GM12892 (cell line): ENCODE data around the gene SLC44A1.

Experiments
- DNase-seq: peaks from one replicate; pipeline ENCODE4 v3.0.0; 2011; ENCODE audit not compliant: insufficient read length
- FAIRE-seq: peaks from 2 replicates; lab custom pipeline; 2011; peaks lifted over from hg19 to GRCh38; lab: Jason Lieb, UNC
- POLR2A ChIP-seq: IDR thresholded peaks from 2 replicates; pipeline ENCODE4 v1.6.1; 2011; ENCODE audit warnings: low read depth, low read length, control low read depth
- POLR2AphosphoS5 ChIP-seq: IDR thresholded peaks from 2 replicates; pipeline ENCODE4 v1.6.1; 2011; ENCODE audit warnings: low read depth, low read length, control low read depth
- TAF1 ChIP-seq: IDR thresholded peaks from 2 replicates; pipeline ENCODE4 v1.6.1; 2011; ENCODE audit warnings: low read depth, mild to moderate bottlenecking, control low read depth, low read length, borderline replicate concordance

The SLC44A1 gene

GRCh38 chr9:105332471-105332870, 88.0 kb downstream of the SLC44A1 start:
- FAIRE-seq (no peak), DNase-seq (no peak)

DNA sequence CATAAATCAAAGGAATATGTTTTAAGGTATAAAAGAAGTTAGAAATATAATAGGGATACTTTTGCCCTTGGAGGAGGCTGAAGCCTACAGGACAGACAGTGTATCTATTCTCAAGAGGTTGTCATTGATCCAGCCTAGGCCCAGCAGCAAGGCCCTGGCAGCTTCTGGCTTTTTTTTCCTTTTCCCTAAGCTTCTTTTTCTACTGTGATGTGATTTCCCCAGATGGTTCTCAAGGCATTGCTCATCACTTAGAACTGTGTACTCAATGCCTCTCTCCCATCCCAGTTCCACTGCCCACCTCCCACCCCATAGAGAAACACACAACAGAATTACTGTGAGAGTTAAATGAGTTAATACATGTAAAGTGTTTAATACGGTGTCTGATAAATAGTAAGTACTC, 88.6 kb downstream of the SLC44A1 start:
- TF ChIP-seq POLR2AphosphoS5 (no peak), POLR2A (no peak), TAF1 (no peak)
- no peak for FAIRE-seq
- no peak for DNase-seq

More at GRCh38 chr9:105332471-105332870, 88.0 kb downstream of the SLC44A1 start:
- no peak for TF ChIP-seq POLR2AphosphoS5
- no peak for TF ChIP-seq TAF1
- no peak for TF ChIP-seq POLR2A

GRCh38 chr9:105333811-105334210, 89.4 kb downstream of the SLC44A1 start:
- DNase-seq (no peak), FAIRE-seq (no peak)
- TF ChIP-seq POLR2AphosphoS5, result no peak
- TF ChIP-seq POLR2A, result no peak
- no peak for TF ChIP-seq TAF1

GRCh38 chr9:105338308-105338707, 93.9 kb downstream of the SLC44A1 start:
- TF ChIP-seq POLR2A, result no peak
- TF ChIP-seq TAF1, result no peak
- TF ChIP-seq POLR2AphosphoS5, result no peak
- FAIRE-seq (no peak), DNase-seq (no peak)

GRCh38 chr9:105339849-105340248, 95.4 kb downstream of the SLC44A1 start:
- no peak for TF ChIP-seq TAF1
- TF ChIP-seq POLR2AphosphoS5, result no peak
- TF ChIP-seq POLR2A, result no peak
- no peak for FAIRE-seq
- no peak for DNase-seq

DNA sequence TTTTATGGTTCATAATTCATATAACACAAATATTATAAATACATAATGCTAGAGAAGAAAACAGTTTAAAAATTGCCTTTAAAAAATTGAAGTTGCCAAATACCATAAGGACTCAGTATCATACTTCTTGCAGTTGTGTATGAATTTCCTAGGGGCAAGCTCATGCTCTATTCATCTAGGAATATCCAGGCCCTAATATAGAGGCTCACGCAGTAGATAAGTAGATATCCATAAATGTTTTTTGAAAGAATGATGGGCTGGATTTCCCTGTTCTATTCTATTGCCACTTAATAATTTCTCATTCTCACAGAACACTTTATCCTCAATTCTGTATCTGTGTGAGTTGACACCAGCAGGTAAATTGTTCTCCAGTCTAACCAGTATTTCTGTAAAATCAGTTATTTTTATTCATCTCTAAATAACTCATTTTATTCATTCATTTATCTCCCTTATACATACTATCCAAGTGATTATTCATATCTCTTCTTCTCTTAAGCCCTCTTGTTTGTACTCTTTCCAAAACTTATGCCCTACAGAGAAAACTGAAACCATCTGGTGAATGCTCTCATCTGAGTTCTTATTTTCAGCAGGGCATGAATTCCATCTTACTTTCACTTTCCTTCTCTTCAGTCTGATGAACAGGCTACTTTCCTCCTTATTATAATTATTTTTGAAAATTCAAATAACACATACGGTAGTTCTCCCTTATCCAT, 97.1 kb downstream of the SLC44A1 start:
- DNase-seq (no peak), FAIRE-seq (no peak)
- TF ChIP-seq POLR2AphosphoS5 (no peak), TAF1 (no peak)

DNA sequence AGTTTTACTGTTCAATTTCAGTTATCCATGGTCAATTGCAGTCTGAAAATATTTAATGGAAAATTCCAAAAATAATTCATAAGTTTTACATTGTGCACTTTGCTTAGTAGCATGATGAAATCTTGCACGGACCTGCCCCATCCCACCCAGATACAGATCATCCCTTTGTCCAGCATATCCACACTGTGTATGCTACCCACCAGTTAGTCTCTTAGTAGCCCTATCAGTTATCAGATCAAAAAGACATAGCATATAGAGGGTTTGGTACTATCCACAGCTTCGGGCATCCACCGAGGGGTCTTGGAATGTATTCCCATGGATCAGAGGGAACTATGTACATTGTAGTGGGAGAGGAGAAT, 97.7 kb downstream of the SLC44A1 start:
- TF ChIP-seq POLR2A (no peak), TAF1 (no peak)
- FAIRE-seq (no peak), DNase-seq (no peak)

- TF ChIP-seq POLR2A, result no peak
- no peak for TF ChIP-seq POLR2AphosphoS5
- TF ChIP-seq TAF1, result no peak
- no peak for FAIRE-seq
Observed at GRCh38 chr9:105344283-105344682, 99.8 kb downstream of the SLC44A1 start.

DNA sequence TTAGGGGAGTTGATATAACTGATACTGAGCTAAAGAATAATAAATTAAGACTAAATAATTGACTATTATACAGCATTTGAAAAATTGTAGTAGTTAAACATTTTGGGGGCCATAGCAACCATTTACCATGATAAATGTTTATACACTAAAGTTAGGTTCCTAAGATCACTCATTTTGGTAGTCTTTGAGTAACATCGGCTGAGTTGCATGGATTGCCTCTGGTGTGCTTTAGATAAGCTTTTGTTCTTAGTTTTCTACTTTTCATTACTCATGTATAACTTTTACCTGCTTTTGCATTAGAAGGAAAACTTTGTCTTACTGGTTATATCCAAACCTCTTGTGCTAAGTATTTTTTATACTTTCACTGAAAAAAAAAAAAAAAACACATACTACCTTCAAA, 101.2 kb downstream of the SLC44A1 start:
- DNase-seq, result no peak
- FAIRE-seq, result no peak
- TF ChIP-seq POLR2A, result no peak
- no peak for TF ChIP-seq TAF1
- TF ChIP-seq POLR2AphosphoS5, result no peak

More at GRCh38 chr9:105344283-105344682, 99.8 kb downstream of the SLC44A1 start:
- DNase-seq, result no peak

- DNase-seq, result no peak
Observed at GRCh38 chr9:105346273-105346672, 101.8 kb downstream of the SLC44A1 start.

GRCh38 chr9:105354448-105354847, 110.0 kb downstream of the SLC44A1 start:
- FAIRE-seq, result no peak
- TF ChIP-seq POLR2A (no peak), POLR2AphosphoS5 (no peak), TAF1 (no peak)
- DNase-seq, result no peak

More at GRCh38 chr9:105346273-105346672, 101.8 kb downstream of the SLC44A1 start:
- no peak for TF ChIP-seq POLR2AphosphoS5
- TF ChIP-seq TAF1, result no peak
- no peak for TF ChIP-seq POLR2A
- FAIRE-seq, result no peak

DNA sequence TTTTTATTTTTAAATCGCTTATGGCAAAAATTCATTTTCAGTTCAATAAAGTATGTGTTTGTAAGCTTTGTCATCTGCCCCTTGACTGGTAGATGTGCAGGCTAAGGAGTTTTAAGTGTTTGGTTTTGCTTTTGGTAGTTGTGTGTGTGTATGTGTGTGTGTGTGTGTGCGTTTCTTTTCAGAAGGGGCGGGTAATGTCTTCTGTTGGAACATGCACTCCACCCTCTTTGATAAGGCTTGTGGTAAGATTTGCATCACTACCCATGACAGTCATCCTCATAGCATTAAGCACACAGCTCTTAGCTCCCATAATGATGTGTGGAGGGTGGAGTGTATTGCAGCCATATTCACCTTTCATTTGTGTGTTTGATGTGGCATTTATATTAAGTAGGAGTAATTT, 111.3 kb downstream of the SLC44A1 start:
- DNase-seq (no peak), FAIRE-seq (peak; percentile 76)
- TF ChIP-seq TAF1 (no peak), POLR2A (no peak), POLR2AphosphoS5 (no peak)

GRCh38 chr9:105357937-105358336, 113.5 kb downstream of the SLC44A1 start:
- FAIRE-seq, result peak; percentile 90
- peak; percentile 21 for DNase-seq
- TF ChIP-seq POLR2AphosphoS5 (no peak), POLR2A (no peak), TAF1 (no peak)
